T-helper 2 cell treated with Interferon-gamma antibody and Interleukin-4, amounts not matched to agents 5 μg/mL and 100 μg/mL, for 36 hours (primary cell): ENCODE results near the gene TIMM44.
"Not testable (repeated sequence)": the region's sequence is repeated elsewhere in the genome, so short reads cannot be mapped to it uniquely, and the experiment has no call there.

Source experiments
- DNase-seq: peaks from one replicate; pipeline ENCODE4 v3.0.0; 2021; ENCODE audit warnings: low spot score
- H3K27ac Mint-ChIP-seq: one replicate; pipeline ENCODE4 v1.8.0; 2021; ENCODE audit warnings: mild to moderate bottlenecking, mixed read lengths
- H3K27me3 Mint-ChIP-seq: one replicate; pipeline ENCODE4 v1.8.0; 2021; ENCODE audit warnings: low read depth, mixed read lengths
- H3K36me3 Mint-ChIP-seq: one replicate; pipeline ENCODE4 v1.8.0; 2021; ENCODE audit warnings: low read depth, mixed read lengths
- H3K4me1 Mint-ChIP-seq: one replicate; pipeline ENCODE4 v1.8.0; 2021; ENCODE audit warnings: low read depth, mixed read lengths
- H3K4me3 Mint-ChIP-seq: one replicate; pipeline ENCODE4 v1.8.0; 2022; ENCODE audit warnings: mild to moderate bottlenecking, moderate library complexity, mixed read lengths
- H3K9me3 Mint-ChIP-seq: one replicate; pipeline ENCODE4 v1.8.0; 2021; ENCODE audit warnings: mixed read lengths

Gene TIMM44

DNA sequence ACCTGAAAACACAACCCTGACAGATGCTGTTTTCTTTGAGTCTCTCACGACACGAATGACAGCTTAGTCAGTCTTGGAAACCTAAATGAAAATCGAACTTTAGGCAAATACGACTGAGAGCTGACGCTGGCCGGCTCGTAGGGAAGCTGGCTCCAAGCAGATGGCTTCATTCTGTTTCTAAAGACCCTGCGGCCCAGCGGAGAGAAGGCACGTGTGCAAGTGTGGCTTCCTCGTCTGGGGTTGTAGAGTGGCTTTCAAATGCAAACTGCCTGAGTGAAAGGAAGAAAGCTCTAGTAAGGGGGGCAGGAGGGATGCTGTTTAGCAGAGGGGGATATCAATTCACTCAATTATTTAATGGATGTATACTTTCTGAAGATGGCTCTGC, 26.1 kb upstream of the TIMM44 start:
- H3K4me3 Mint-ChIP-seq = no peak overlapping the region
- no peak overlapping the region for H3K27ac Mint-ChIP-seq
- no peaks in the 10 kb centered on the region for H3K4me1 Mint-ChIP-seq
- H3K27me3 Mint-ChIP-seq = no peaks in the 10 kb centered on the region
- peaks cover 23% of the 10 kb centered on the region for H3K36me3 Mint-ChIP-seq
- no peak for DNase-seq
- H3K9me3 Mint-ChIP-seq = no peaks in the 10 kb centered on the region

DNA sequence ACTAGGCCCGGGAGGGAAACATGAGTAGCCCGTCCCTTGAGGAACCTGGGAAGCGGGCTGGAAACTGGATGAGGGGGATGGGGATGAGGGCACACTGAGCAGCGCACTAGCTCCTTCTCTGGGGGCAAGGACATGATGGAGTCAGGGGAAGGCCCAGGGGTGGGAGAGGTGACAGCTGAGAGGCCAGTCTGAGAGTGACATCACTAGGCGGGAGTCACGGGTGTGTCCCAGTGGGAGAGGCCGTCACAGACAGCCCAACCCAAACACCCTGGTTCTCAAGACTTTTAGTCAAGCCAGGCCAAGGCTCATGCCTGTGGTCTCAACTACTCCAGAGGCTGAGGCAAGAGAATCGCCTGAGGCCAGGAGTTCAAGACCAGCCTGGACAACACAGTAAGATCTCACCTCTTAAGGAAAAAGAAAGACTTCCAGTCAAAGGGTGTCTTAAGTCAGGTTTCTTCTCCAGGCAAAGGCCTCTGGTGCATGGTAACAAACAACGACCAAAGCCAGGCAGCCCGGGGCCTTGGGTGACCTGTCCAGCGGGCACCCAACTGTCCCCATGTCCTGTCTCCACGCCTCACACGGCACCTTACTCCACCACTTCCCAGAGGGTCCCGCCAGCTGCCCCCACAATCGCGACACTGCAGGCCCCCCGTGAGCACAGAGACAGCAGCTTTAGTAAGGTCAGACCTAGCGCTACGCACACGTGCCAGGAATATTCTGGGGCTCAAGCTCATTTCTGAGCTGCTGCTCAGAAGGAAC, 25.5 kb upstream of the TIMM44 start:
- H3K9me3 Mint-ChIP-seq = no peaks in the 10 kb centered on the region

DNA sequence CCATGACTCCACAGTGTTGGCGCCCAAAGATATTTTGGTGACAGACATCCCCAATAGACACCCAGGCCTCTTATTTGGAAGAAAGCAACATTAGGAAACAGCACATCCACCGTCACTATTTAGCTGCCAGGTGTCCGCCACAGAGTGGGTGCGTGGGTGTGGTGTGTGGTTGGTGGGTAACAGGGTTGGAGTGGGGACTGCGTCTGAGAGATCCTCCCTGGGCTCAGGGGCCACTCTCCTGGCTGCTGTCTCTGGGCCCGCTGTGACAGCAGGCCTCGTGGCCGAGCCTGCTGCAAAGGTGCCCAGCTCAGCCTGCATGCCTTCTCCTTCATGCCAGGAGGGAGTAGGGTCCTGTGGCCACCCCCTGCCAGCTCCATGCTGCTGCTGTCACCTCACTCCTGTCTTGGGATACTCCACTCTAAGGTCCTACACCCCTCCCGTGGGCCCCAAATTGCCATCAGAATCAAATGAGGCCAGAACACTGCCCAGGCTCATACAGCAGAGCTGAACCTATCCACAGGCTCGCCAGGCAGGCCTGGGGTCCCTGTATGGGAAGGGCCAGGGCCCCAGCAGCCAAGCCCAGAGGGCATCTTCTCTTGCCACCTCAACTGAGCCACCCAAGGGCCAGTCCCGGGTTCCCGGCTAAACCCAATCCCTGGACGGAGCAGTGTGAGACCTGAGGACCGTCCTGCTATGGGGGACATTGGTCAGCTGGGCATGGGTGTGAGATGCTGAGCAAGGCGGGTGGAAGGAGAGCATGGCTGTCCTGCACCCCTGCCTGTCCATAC, 24.7 kb upstream of the TIMM44 start:
- Mint-ChIP-seq H3K36me3 (peaks cover 19% of the 10 kb centered on the region), H3K27me3 (no peaks in the 10 kb centered on the region), H3K9me3 (no peaks in the 10 kb centered on the region), H3K4me1 (no peaks in the 10 kb centered on the region), H3K27ac (no peak overlapping the region), H3K4me3 (no peak overlapping the region)
- DNase-seq = no peak

More for the DNA sequence above, 25.5 kb upstream of the TIMM44 start:
- DNase-seq = no peak
- no peak overlapping the region for H3K4me3 Mint-ChIP-seq
- H3K27me3 Mint-ChIP-seq = no peaks in the 10 kb centered on the region
- H3K4me1 Mint-ChIP-seq = no peaks in the 10 kb centered on the region
- no peak overlapping the region for H3K27ac Mint-ChIP-seq
- H3K36me3 Mint-ChIP-seq = peaks cover 26% of the 10 kb centered on the region

DNA sequence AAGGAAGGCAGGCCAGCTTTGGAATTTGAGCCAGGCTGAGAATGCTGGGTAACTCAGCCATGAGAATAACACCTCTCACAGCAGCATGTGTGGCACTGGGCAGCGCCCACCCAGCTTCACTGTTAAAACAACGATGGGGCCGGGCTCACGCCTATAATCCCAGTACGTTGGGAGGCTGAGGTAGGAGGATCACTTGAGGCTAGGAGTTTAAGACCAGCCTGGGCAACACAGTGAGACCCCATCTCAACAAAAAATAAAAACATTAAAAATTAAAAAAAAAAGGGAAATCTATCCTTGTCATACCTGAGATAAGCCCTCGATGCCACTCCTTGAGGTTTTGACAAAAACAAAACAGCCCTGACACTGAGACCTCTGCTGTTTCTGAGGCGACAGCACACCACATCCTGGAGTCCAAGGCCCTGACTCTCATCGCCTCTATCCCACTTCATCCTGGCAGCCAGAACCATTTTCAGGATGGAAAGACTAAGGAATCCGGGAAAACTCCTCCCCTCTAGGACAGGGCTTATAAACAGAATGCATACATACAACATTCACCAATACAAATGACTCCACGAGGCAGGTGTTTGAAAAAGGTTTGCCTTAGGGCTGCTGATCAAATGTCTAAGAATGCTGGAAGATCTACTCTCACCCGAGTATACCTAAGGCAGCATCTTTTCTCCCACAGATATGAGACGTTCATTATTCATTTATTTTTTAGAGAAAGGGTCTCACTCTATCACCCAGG, 22.6 kb upstream of the TIMM44 start:
- no peak for DNase-seq
- H3K4me1 Mint-ChIP-seq = no peaks in the 10 kb centered on the region
- H3K4me3 Mint-ChIP-seq = no peak overlapping the region
- H3K36me3 Mint-ChIP-seq = peaks cover 25% of the 10 kb centered on the region
- no peak overlapping the region for H3K27ac Mint-ChIP-seq
- no peaks in the 10 kb centered on the region for H3K27me3 Mint-ChIP-seq
- no peaks in the 10 kb centered on the region for H3K9me3 Mint-ChIP-seq

DNA sequence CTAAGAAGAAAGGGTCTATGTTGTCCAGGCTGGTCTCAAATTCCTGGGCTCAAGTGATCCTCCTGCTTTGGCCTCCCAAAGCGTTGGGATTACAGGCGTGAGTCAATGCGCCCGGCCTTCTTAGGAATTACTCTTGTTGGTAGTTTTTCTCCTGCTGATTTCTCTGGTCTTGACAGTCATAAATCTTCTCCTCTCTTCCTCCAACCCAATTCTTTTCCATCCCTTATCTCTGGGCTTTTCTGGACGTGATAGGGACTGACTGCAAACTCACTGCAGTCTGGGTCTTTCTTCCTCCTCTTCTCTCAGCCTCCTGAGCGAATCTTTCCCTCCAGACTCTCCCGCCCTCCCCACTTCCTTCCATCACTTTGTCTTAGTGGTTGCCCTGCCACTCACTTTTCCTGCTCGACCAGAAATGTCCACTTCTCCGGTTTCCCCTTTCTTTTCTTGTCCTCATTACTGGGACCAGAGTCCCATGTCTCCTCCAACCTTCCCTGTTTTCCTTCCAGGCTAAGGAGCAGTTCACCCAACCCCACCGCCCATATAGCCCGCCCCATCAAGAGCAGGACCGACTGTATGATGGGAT, 21.9 kb upstream of the TIMM44 start:
- Mint-ChIP-seq H3K4me3 (no peak overlapping the region), H3K9me3 (no peaks in the 10 kb centered on the region), H3K27ac (no peak overlapping the region), H3K27me3 (no peaks in the 10 kb centered on the region), H3K36me3 (peaks cover 22% of the 10 kb centered on the region), H3K4me1 (no peaks in the 10 kb centered on the region)
- no peak for DNase-seq

DNA sequence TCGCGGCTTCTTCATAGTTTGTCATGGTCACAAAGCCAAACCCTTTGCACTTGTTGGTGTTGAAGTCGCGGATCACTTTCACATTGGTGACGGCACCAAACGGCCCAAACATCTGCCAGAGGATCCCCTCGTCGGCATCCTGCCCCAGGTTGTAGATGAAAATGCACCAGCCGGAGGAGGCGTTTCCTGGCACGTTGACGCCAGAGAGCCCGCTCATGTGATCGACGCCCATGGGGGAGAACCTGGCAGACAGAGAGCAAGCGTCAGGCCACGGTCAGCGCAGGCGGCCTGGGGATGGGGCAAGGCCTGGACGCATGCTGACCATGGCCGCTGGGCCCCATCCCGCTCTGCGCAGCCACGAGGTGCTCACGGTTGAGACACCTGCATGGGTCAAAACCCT, 20.1 kb upstream of the TIMM44 start:
- no peak for DNase-seq
- Mint-ChIP-seq H3K4me3 (no peak overlapping the region), H3K9me3 (no peaks in the 10 kb centered on the region), H3K4me1 (no peaks in the 10 kb centered on the region), H3K36me3 (peaks cover 24% of the 10 kb centered on the region), H3K27ac (no peak overlapping the region), H3K27me3 (no peaks in the 10 kb centered on the region)

DNA sequence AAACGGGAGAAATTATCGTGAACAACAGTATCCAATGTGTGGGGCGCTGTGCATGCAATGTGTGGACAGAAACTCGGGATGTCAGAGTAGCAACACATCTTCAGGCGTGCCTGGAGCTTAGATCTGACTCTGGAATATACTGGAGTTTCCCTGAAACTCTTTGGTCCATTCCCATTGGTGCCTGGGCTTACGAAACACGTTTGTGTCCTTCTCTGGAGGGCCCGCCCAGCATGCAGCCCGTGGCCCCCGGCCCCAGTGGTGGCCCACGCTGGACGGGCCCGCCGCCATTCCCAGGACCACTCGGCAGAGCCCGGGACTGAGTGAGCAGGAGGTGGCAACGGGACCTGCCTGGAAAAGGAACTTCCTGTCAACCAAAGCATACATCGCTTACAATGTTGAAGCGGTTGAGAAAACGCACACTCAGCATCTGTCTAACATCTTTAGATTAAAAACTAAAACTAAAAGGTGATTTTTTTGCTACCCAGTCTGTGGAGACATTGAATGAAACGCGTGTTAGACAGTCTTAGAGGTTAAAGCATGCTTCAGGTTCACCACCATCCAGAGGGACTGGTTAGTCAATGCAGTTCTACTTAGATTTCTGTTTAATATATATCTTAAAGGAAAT, 19.3 kb upstream of the TIMM44 start:
- H3K9me3 Mint-ChIP-seq = no peaks in the 10 kb centered on the region
- peaks cover 24% of the 10 kb centered on the region for H3K36me3 Mint-ChIP-seq
- H3K4me3 Mint-ChIP-seq = no peak overlapping the region
- H3K27me3 Mint-ChIP-seq = no peaks in the 10 kb centered on the region
- H3K4me1 Mint-ChIP-seq = no peaks in the 10 kb centered on the region
- no peak overlapping the region for H3K27ac Mint-ChIP-seq
- no peak for DNase-seq

DNA sequence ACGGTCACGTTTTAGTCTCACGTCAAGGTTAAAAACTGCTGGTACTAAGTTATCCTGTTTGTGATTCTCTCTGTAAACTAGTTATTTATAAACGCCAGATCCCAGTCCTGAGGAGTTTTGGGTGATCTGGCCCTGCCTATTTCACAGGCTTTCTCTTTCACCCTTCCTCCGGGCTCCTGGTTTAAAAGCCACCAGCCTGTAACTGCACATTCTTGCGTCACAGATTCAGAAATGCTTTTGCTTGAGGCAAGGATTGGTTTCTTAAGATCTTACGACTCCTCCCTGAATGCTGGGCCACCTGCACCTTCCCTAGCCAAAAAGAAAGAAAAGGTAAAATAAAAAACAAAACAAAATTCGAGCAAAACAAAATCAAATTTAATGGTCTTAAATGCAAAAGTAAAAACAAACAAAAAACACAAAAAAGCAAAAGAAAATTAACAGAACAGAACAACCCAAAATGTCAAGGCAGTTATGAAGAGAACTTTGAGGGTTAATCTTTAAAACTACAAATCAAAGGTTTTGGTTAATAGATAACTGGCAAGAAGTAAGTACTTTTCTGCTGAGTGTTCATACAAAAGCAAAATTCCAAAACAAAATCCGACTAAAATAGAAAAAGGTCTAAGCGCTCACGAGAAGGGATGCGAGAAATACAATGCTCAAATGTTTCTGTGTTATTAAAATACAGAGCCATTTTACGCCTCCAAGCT, 18.6 kb upstream of the TIMM44 start:
- Mint-ChIP-seq H3K9me3 (no peaks in the 10 kb centered on the region), H3K4me1 (no peaks in the 10 kb centered on the region), H3K4me3 (no peak overlapping the region), H3K27ac (no peak overlapping the region), H3K27me3 (no peaks in the 10 kb centered on the region), H3K36me3 (peaks cover 17% of the 10 kb centered on the region)
- DNase-seq = no peak

DNA sequence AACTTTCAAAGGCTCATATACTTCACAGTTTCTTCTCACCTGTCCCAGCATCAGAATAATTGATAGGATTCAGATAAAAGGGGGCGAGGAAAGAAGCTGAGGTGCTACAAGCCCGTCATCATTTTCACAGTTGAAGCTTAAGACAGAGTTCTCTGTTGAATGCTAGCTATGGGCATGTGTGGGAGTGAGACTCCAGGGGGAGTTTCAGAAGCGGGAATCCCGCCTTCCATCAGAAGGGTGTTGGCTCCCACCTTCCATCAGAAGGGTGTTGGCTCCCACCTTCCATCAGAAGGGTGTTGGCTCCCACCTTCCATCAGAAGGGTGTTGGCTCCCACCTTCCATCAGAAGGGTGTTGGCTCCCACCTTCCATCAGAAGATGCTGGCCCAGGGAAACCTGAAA, 17.6 kb upstream of the TIMM44 start:
- not testable (repeated sequence) for H3K4me3 Mint-ChIP-seq, H3K9me3 Mint-ChIP-seq, H3K27ac Mint-ChIP-seq, H3K27me3 Mint-ChIP-seq, DNase-seq, H3K4me1 Mint-ChIP-seq
- H3K36me3 Mint-ChIP-seq = peaks cover 14% of the 10 kb centered on the region

DNA sequence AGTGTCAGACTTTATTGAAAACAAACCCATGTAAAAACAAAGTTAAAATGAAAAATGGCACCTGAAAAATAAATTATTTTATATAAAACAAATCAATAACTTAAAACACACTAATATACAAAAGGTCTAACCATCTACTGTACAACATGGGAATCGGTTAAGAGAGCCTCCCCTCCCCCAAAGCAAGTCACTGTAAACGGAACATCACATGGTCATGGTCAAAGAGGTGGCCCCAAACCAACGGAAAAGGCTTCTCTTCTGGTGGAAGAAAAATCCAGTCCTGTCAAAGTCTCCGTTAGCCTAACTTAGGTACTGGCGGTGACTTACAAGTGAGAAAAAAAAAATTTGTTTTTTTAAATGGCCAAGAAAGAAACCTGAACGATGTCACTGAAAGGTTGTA, 15.7 kb upstream of the TIMM44 start:
- no peaks in the 10 kb centered on the region for H3K4me1 Mint-ChIP-seq
- H3K27ac Mint-ChIP-seq = no peak overlapping the region
- peaks cover 10% of the 10 kb centered on the region for H3K36me3 Mint-ChIP-seq
- H3K9me3 Mint-ChIP-seq = no peaks in the 10 kb centered on the region
- no peaks in the 10 kb centered on the region for H3K27me3 Mint-ChIP-seq
- H3K4me3 Mint-ChIP-seq = no peak overlapping the region
- no peak for DNase-seq

DNA sequence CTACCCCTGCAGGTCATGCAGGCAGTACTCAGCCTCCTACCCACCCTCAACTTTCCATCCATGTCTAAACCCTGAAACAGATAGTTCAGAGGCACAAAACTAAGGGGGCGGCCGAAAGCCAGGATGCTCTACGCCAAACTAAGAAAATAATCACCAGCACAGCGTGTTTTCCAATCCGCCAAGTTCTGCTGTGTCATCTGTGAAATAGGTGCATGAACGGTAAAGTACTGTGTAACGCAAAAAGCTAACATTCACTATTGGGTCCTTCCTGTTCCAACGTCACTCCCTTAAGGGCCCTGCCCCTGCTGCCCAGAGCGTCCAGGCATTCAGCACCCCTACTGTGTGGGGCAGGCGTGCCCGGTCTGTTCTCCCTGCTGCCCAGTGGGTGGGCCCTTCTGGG, 12.2 kb upstream of the TIMM44 start:
- H3K4me3 Mint-ChIP-seq = no peak overlapping the region
- no peaks in the 10 kb centered on the region for H3K27me3 Mint-ChIP-seq
- no peaks in the 10 kb centered on the region for H3K9me3 Mint-ChIP-seq
- no peak overlapping the region for H3K27ac Mint-ChIP-seq
- peaks cover 2% of the 10 kb centered on the region for H3K4me1 Mint-ChIP-seq
- DNase-seq = no peak
- peaks cover 2% of the 10 kb centered on the region for H3K36me3 Mint-ChIP-seq

DNA sequence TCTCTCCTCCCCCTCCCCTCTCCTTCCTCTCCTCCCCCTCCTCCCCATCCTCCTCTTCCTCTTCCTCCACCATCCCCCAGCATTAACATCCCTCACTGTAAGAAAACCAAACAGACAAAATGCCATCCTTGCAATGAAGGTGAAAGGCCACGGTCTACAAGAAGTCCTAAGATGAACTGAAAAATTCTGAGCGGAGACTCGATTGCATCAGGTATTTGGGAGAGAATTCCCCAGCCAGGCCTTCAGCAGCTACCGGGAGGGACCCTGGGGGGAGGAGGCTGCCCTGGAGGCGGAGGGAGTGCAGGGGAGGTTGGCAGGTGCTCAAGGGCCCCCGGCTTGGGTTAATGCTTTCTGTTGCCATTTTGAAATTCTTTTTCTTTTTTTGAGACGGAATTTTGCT, 10.1 kb upstream of the TIMM44 start:
- peaks cover 2% of the 10 kb centered on the region for H3K4me1 Mint-ChIP-seq
- no peak for DNase-seq
- H3K27ac Mint-ChIP-seq = no peak overlapping the region
- no peaks in the 10 kb centered on the region for H3K27me3 Mint-ChIP-seq
- H3K36me3 Mint-ChIP-seq = no peaks in the 10 kb centered on the region
- no peaks in the 10 kb centered on the region for H3K9me3 Mint-ChIP-seq
- no peak overlapping the region for H3K4me3 Mint-ChIP-seq

DNA sequence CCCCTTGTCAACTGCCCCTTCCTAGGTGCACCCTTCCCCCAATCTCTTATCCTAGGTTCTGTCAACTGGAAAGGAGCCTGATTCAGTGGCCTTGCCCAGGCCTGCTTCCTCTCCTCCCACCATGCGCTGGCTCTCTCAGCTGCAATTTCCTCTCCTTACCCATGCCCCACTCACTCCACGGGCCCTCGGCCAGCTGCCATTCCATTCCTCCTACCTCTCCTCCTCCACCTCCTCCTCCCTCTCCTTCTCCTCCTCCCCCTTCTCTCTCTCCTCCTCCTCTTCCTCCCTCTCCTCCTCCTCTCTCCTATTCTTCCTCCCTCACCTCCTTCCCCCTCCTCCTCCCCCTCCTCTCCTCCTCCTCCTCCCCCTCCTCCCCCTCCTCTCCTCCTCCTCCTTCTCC, 9.6 kb upstream of the TIMM44 start:
- Mint-ChIP-seq H3K36me3 (no peaks in the 10 kb centered on the region), H3K4me3 (no peak overlapping the region), H3K27me3 (no peaks in the 10 kb centered on the region), H3K4me1 (peaks cover 2% of the 10 kb centered on the region), H3K9me3 (no peaks in the 10 kb centered on the region), H3K27ac (no peak overlapping the region)
- no peak for DNase-seq
